HL-60 (cell line): ENCODE results near the gene MYORG.
"Not testable (repeated sequence)": the region's sequence is repeated elsewhere in the genome, so short reads cannot be mapped to it uniquely, and the experiment has no call there.

Source experiments
- DNase-seq, 2 experiments: peaks; one replicate each; pipeline ENCODE4 v3.0.0-alpha.2; 2010 to 2020; ENCODE audit warnings: low read depth in 1 of 2, low spot score in 1 of 2
- H3K27ac ChIP-seq: fragments of 250-450 bp; sonication (Bioruptor Pico); replicated peaks from 2 replicates; pipeline ENCODE4 v1.5.1; 2020; ENCODE audit warnings: mild to moderate bottlenecking, moderate library complexity
- H3K27me3 ChIP-seq: fragments of 250-450 bp; sonication (Bioruptor Pico); 2 replicates; pipeline ENCODE4 v1.5.1; 2021; ENCODE audit warnings: mild to moderate bottlenecking, moderate library complexity; ENCODE audit not compliant: insufficient read depth, poor library complexity, severe bottlenecking
- H3K4me3 ChIP-seq: replicated peaks from 2 replicates; pipeline ENCODE4 v1.5.1; 2011; ENCODE audit warnings: mild to moderate bottlenecking, control low read depth, low read length; ENCODE audit not compliant: insufficient read depth
- CTCF ChIP-seq: IDR thresholded peaks from one replicate; pipeline ENCODE4 v1.5.1; 2011; ENCODE audit warnings: low read length, control low read depth, inconsistent platforms; ENCODE audit not compliant: insufficient read depth
- GABPA ChIP-seq: IDR thresholded peaks from 2 replicates; pipeline ENCODE4 v1.6.1; 2012; ENCODE audit warnings: low read depth
- POLR2AphosphoS5 ChIP-seq: IDR thresholded peaks from 2 replicates; pipeline ENCODE4 v1.6.1; 2012; ENCODE audit warnings: low read depth
- REST ChIP-seq: IDR thresholded peaks from 2 replicates; pipeline ENCODE4 v1.6.1; 2012; ENCODE audit warnings: low read depth; ENCODE audit not compliant: insufficient replicate concordance
- SPI1 ChIP-seq: IDR thresholded peaks from 2 replicates; pipeline ENCODE4 v1.6.1; 2012; ENCODE audit warnings: low read depth, mild to moderate bottlenecking, borderline replicate concordance

Gene MYORG

GRCh38 chr9:34362614-34363214 lies 14.0 kb downstream of the MYORG start:
- Histone ChIP-seq H3K4me3 (no peak overlapping the region), H3K27me3 (no peaks in the 10 kb centered on the region), H3K27ac (no peak overlapping the region)
- no peak for DNase-seq
- TF ChIP-seq SPI1 (no peak), GABPA (no peak), POLR2AphosphoS5 (no peak), REST (no peak), CTCF (no peak)

GRCh38 chr9:34352957-34353356 lies 23.7 kb downstream of the MYORG start:
- not testable (repeated sequence) for H3K4me3 ChIP-seq, H3K27ac ChIP-seq, DNase-seq, H3K27me3 ChIP-seq

- not testable (repeated sequence) for H3K27me3 ChIP-seq, DNase-seq
These were observed 24.5 kb downstream of the MYORG start for GRCh38 chr9:34352122-34352652.

GRCh38 chr9:34349324-34349723 lies 27.4 kb downstream of the MYORG start:
- Histone ChIP-seq H3K4me3 (no peak overlapping the region), H3K27me3 (no peaks in the 10 kb centered on the region), H3K27ac (no peak overlapping the region)
- no peak for DNase-seq
- TF ChIP-seq POLR2AphosphoS5, result no peak
- no peak for TF ChIP-seq SPI1
- no peak for TF ChIP-seq GABPA
- no peak for TF ChIP-seq CTCF
- TF ChIP-seq REST, result no peak

More at GRCh38 chr9:34352122-34352652, 24.5 kb downstream of the MYORG start:
- not testable (repeated sequence) for H3K27ac ChIP-seq, H3K4me3 ChIP-seq

GRCh38 chr9:34347800-34348158 lies 28.9 kb downstream of the MYORG start:
- no peak for TF ChIP-seq GABPA
- no peak for TF ChIP-seq POLR2AphosphoS5
- no peak for TF ChIP-seq CTCF
- no peak for TF ChIP-seq SPI1
- no peak for TF ChIP-seq REST
- Histone ChIP-seq H3K27me3 (no peaks in the 10 kb centered on the region), H3K4me3 (no peak overlapping the region), H3K27ac (no peak overlapping the region)
- DNase-seq, result no peak
